DND-41 (cell line): ENCODE measurements around the gene DYNLT2.

Experiments used
- ATAC-seq: fragments of 200-7000 bp; cut with Tn5 transposase; 3 replicates; pipeline ENCODE4 v1.9.1; 2021; ENCODE audit warnings: low read depth; ENCODE audit not compliant: insufficient read depth
- DNase-seq: peaks from one replicate; pipeline ENCODE4 v3.0.0-alpha.2; 2020
- H2AFZ ChIP-seq: 2 replicates; pipeline ENCODE4 v1.6.0; 2012; ENCODE audit warnings: low read depth, low read length
- H3K27ac ChIP-seq: 2 replicates; pipeline ENCODE4 v1.5.1; 2012; ENCODE audit warnings: low read length, inconsistent platforms
- H3K27me3 ChIP-seq: fragments of 200-600 bp; sonication (generic); 2 replicates; pipeline ENCODE4 v1.6.0; 2012; ENCODE audit warnings: low read length, mild to moderate bottlenecking, inconsistent platforms; ENCODE audit not compliant: insufficient read depth, poor library complexity
- H3K36me3 ChIP-seq: 2 replicates; pipeline ENCODE4 v1.5.1; 2012; ENCODE audit warnings: low read length, inconsistent platforms; ENCODE audit not compliant: insufficient read depth
- H3K4me1 ChIP-seq: 2 replicates; pipeline ENCODE4 v1.5.1; 2012; ENCODE audit warnings: mild to moderate bottlenecking, low read length; ENCODE audit not compliant: insufficient read depth
- H3K4me2 ChIP-seq: 2 replicates; pipeline ENCODE4 v1.6.0; 2012; ENCODE audit warnings: mild to moderate bottlenecking, moderate library complexity, low read length, inconsistent platforms; ENCODE audit not compliant: insufficient read depth
- H3K4me3 ChIP-seq, 2 experiments: fragments of 200-600 bp in 1 of 2; shearing (Covaris generic) in 1 of 2; 2 replicates each; pipeline ENCODE4 v1.5.1; 2012 to 2016; ENCODE audit warnings: inconsistent platforms in 2 of 2, low read length in 2 of 2, mild to moderate bottlenecking in 2 of 2, low read depth in 1 of 2, moderate library complexity in 1 of 2
- H3K79me2 ChIP-seq: 2 replicates; pipeline ENCODE4 v1.6.0; 2012; ENCODE audit warnings: low read length, inconsistent platforms; ENCODE audit not compliant: insufficient read depth
- H3K9ac ChIP-seq: 2 replicates; pipeline ENCODE4 v1.6.0; 2012; ENCODE audit warnings: low read depth, mild to moderate bottlenecking, inconsistent platforms, low read length, moderate library complexity
- H3K9me3 ChIP-seq: 2 replicates; pipeline ENCODE4 v1.5.1; 2012; ENCODE audit warnings: low read length, moderate library complexity, mild to moderate bottlenecking, inconsistent platforms; ENCODE audit not compliant: insufficient read depth, severe bottlenecking
- H4K20me1 ChIP-seq: 2 replicates; pipeline ENCODE4 v1.6.0; 2012; ENCODE audit warnings: low read length; ENCODE audit not compliant: insufficient read depth
- EZH2 ChIP-seq: IDR thresholded peaks from 3 replicates; pipeline ENCODE4 v1.6.1; 2012; ENCODE audit warnings: borderline replicate concordance, low read depth, mild to moderate bottlenecking, moderate library complexity, low read length, inconsistent platforms; ENCODE audit not compliant: severe bottlenecking
- TF ChIP-seq, protein P1 (sequence below): IDR thresholded peaks from 2 replicates; pipeline ENCODE4 v1.5.1; 2012; ENCODE audit warnings: borderline replicate concordance, low read length, moderate library complexity, mild to moderate bottlenecking; ENCODE audit not compliant: poor library complexity, severe bottlenecking; ENCODE audit errors: extremely low read depth

Gene DYNLT2

GRCh38 chr6:169784821-169785340 is 33.5 kb upstream of the DYNLT2 start:
- no peak overlapping the region for H3K4me3 ChIP-seq
- no peak for ATAC-seq
- H4K20me1 ChIP-seq, result peaks cover 8% of the 10 kb centered on the region; the same call in 1 of the 2 replicates
- H3K27me3 ChIP-seq, result peaks cover 11% of the 10 kb centered on the region
- no peak overlapping the region for H3K9ac ChIP-seq
- H3K36me3 ChIP-seq, result peaks cover 15% of the 10 kb centered on the region
- TF ChIP-seq, protein P1, sequence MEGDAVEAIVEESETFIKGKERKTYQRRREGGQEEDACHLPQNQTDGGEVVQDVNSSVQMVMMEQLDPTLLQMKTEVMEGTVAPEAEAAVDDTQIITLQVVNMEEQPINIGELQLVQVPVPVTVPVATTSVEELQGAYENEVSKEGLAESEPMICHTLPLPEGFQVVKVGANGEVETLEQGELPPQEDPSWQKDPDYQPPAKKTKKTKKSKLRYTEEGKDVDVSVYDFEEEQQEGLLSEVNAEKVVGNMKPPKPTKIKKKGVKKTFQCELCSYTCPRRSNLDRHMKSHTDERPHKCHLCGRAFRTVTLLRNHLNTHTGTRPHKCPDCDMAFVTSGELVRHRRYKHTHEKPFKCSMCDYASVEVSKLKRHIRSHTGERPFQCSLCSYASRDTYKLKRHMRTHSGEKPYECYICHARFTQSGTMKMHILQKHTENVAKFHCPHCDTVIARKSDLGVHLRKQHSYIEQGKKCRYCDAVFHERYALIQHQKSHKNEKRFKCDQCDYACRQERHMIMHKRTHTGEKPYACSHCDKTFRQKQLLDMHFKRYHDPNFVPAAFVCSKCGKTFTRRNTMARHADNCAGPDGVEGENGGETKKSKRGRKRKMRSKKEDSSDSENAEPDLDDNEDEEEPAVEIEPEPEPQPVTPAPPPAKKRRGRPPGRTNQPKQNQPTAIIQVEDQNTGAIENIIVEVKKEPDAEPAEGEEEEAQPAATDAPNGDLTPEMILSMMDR, result no peak
- no peak for TF ChIP-seq EZH2
- H3K9me3 ChIP-seq, result no peaks in the 10 kb centered on the region
- no peak overlapping the region for H2AFZ ChIP-seq
- DNase-seq, result no peak
- peaks cover 2% of the 10 kb centered on the region for H3K4me1 ChIP-seq
- H3K27ac ChIP-seq, result no peak overlapping the region
- H3K79me2 ChIP-seq, result no peaks in the 10 kb centered on the region
- no peak overlapping the region for H3K4me2 ChIP-seq

DNA sequence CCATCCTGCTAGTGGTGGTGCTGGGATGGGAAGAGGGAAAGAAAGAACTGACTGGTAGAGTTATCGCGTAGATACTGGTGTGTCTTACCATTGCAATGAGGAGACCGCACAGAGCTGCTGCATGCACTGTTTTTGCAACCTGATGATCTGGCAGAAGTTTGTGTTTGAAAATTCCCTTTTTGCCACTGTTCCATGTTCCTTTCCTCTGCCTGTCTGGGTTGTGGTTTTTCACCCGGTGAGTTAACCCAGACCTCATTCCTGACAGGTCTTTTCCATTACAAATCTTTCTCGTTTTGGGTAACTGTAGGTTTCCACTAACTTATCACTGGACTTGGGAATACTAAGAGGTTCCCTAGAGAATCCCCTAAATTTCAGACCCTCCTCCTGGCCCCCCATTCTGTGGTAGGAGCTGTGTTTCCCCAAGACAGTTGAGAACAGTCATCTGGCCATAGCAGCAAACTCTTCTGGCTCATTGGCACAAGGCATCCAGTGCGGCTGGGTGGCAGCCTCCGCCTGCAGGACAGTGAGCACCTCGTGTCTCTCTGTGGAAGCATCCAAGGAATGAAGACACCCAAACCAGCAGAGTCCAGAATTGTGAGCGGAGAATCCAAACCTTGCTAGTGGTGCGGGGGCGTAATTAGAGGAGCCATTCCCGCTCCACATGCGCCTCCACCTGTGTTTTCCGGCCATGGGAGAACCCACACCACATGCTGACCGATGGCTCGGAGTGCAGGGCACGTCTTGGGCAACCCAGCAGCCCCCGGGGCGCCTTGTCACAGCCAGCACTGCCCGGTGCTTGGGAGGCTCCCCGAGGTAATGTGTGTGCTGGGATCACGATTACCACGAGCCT is 32.8 kb upstream of the DYNLT2 start:
- DNase-seq (no peak), ATAC-seq (no peak)
- Histone ChIP-seq H3K4me2 (no peak overlapping the region), H3K9ac (no peak overlapping the region), H3K27me3 (peaks cover 4% of the 10 kb centered on the region), H2AFZ (no peak overlapping the region), H4K20me1 (peaks cover 8% of the 10 kb centered on the region; the same call in 1 of the 2 replicates), H3K9me3 (no peaks in the 10 kb centered on the region), H3K36me3 (peaks cover 18% of the 10 kb centered on the region), H3K79me2 (no peaks in the 10 kb centered on the region), H3K4me1 (no peaks in the 10 kb centered on the region), H3K27ac (no peak overlapping the region), H3K4me3 (no peak overlapping the region)
- TF ChIP-seq EZH2, result no peak
- TF ChIP-seq, protein P1, result no peak

- Histone ChIP-seq H4K20me1 (peaks cover 6% of the 10 kb centered on the region; the same call in 1 of the 2 replicates), H3K27ac (no peak overlapping the region), H3K27me3 (no peaks in the 10 kb centered on the region), H3K4me2 (no peak overlapping the region), H3K9me3 (no peaks in the 10 kb centered on the region), H3K4me3 (no peak overlapping the region), H3K36me3 (peaks cover 20% of the 10 kb centered on the region), H3K79me2 (no peaks in the 10 kb centered on the region), H3K4me1 (no peaks in the 10 kb centered on the region), H2AFZ (no peak overlapping the region), H3K9ac (no peak overlapping the region)
- ATAC-seq, result no peak
- DNase-seq, result no peak
- no peak for TF ChIP-seq EZH2
- TF ChIP-seq, protein P1, result no peak
Observed at GRCh38 chr6:169783401-169783800, 32.0 kb upstream of the DYNLT2 start.
